H9 (cell line): ENCODE measurements around the gene PDRG1. TPM values are rescaled to one million over a fixed set of nuclear protein-coding genes. Genes with fewer than 3 reads are reported as not detected.

Source experiments
- DNase-seq: peaks from one replicate; pipeline ENCODE4 v3.0.0-alpha.2; 2017
- H2AFZ ChIP-seq: one replicate; pipeline ENCODE4 v1.6.1; 2013; ENCODE audit warnings: mild to moderate bottlenecking, low read length, control low read depth, moderate library complexity
- H2AK5ac ChIP-seq: 2 replicates; pipeline ENCODE4 v1.6.1; 2013; ENCODE audit warnings: low read length, control low read depth, mixed read lengths; ENCODE audit not compliant: insufficient read length
- H2BK120ac ChIP-seq: one replicate; pipeline ENCODE4 v1.6.1; 2013; ENCODE audit warnings: low read depth, mild to moderate bottlenecking, low read length, control low read depth, inconsistent platforms; ENCODE audit not compliant: poor library complexity, severe bottlenecking
- H2BK12ac ChIP-seq: 2 replicates; pipeline ENCODE4 v1.6.1; 2013; ENCODE audit warnings: low read length, control low read depth, mixed read lengths, low read depth; ENCODE audit not compliant: insufficient read length
- H2BK15ac ChIP-seq: 2 replicates; pipeline ENCODE4 v1.6.1; 2013; ENCODE audit warnings: low read depth, low read length, control low read depth
- H2BK20ac ChIP-seq: one replicate; pipeline ENCODE4 v1.6.1; 2013; ENCODE audit warnings: low read depth, mild to moderate bottlenecking, low read length, control low read depth, inconsistent platforms; ENCODE audit not compliant: poor library complexity, severe bottlenecking
- H2BK5ac ChIP-seq: 2 replicates; pipeline ENCODE4 v1.6.1; 2013; ENCODE audit warnings: low read length, control low read depth, mixed read lengths; ENCODE audit not compliant: insufficient read length
- H3K14ac ChIP-seq: 2 replicates; pipeline ENCODE4 v1.6.1; 2013; ENCODE audit warnings: low read length, control low read depth; ENCODE audit not compliant: insufficient read depth
- H3K18ac ChIP-seq: 2 replicates; pipeline ENCODE4 v1.6.1; 2013; ENCODE audit warnings: low read depth, mild to moderate bottlenecking, mixed read lengths, low read length, control low read depth; ENCODE audit not compliant: insufficient read length
- H3K23ac ChIP-seq: 2 replicates; pipeline ENCODE4 v1.6.1; 2013; ENCODE audit warnings: low read length, control low read depth, mixed read lengths, low read depth; ENCODE audit not compliant: insufficient read length
- H3K23me2 ChIP-seq: 2 replicates; pipeline ENCODE4 v1.6.1; 2013; ENCODE audit warnings: low read depth, mild to moderate bottlenecking, mixed read lengths, low read length, control low read depth; ENCODE audit not compliant: insufficient read length, poor library complexity, severe bottlenecking
- H3K27ac ChIP-seq: 2 replicates; pipeline ENCODE4 v1.5.1; 2013; ENCODE audit warnings: low read length, control low read depth, mixed read lengths, low read depth; ENCODE audit not compliant: insufficient read length
- H3K27me3 ChIP-seq: 2 replicates; pipeline ENCODE4 v1.6.1; 2013; ENCODE audit warnings: low read length, control low read depth, inconsistent platforms; ENCODE audit not compliant: insufficient read depth
- H3K4ac ChIP-seq: 2 replicates; pipeline ENCODE4 v1.6.1; 2013; ENCODE audit warnings: low read depth, mild to moderate bottlenecking, control low read depth, inconsistent platforms, low read length, moderate library complexity
- H3K4me1 ChIP-seq: 2 replicates; pipeline ENCODE4 v1.6.1; 2013; ENCODE audit warnings: low read length, control low read depth, inconsistent platforms; ENCODE audit not compliant: insufficient read depth
- H3K4me2 ChIP-seq: 2 replicates; pipeline ENCODE4 v1.6.1; 2013; ENCODE audit warnings: low read length, control low read depth, mixed read lengths; ENCODE audit not compliant: insufficient read length, insufficient read depth
- H3K56ac ChIP-seq: 2 replicates; pipeline ENCODE4 v1.6.1; 2013; ENCODE audit warnings: low read depth, mild to moderate bottlenecking, mixed read lengths, low read length, control low read depth; ENCODE audit not compliant: insufficient read length
- H3K79me1 ChIP-seq: 2 replicates; pipeline ENCODE4 v1.6.1; 2013; ENCODE audit warnings: low read depth, mild to moderate bottlenecking, moderate library complexity, low read length, control low read depth, inconsistent platforms; ENCODE audit not compliant: insufficient read depth, poor library complexity, severe bottlenecking
- H3K79me2 ChIP-seq: 2 replicates; pipeline ENCODE4 v1.6.1; 2013; ENCODE audit warnings: low read length, control low read depth, inconsistent platforms; ENCODE audit not compliant: insufficient read depth
- H3K9ac ChIP-seq: 2 replicates; pipeline ENCODE4 v1.6.1; 2013; ENCODE audit warnings: low read length, control low read depth, mixed read lengths; ENCODE audit not compliant: insufficient read length; ENCODE audit errors: extremely low read depth
- H3K9me3 ChIP-seq: one replicate; pipeline ENCODE4 v1.6.1; 2013; ENCODE audit warnings: low read depth, low read length, inconsistent platforms; ENCODE audit not compliant: control insufficient read depth
- H3T11ph ChIP-seq: one replicate; pipeline ENCODE4 v1.6.1; 2013; ENCODE audit warnings: mild to moderate bottlenecking, low read length, control low read depth, inconsistent platforms
- H4K20me1 ChIP-seq: one replicate; pipeline ENCODE4 v1.6.1; 2013; ENCODE audit not compliant: control insufficient read depth, insufficient read length, insufficient read depth
- H4K5ac ChIP-seq: 2 replicates; pipeline ENCODE4 v1.6.1; 2013; ENCODE audit warnings: low read depth, mild to moderate bottlenecking, mixed read lengths, low read length, control low read depth; ENCODE audit not compliant: insufficient read length
- H4K8ac ChIP-seq: replicated peaks from 2 replicates; pipeline ENCODE4 v1.6.1; 2013; ENCODE audit warnings: low read length, control low read depth, mixed read lengths, low read depth; ENCODE audit not compliant: insufficient read length
- H4K91ac ChIP-seq: 2 replicates; pipeline ENCODE4 v1.6.1; 2013; ENCODE audit warnings: low read depth, mild to moderate bottlenecking, moderate library complexity, mixed read lengths, low read length, control low read depth; ENCODE audit not compliant: insufficient read length
- H3K27ac Mint-ChIP-seq, 3 experiments: 2 replicates in 2 of 3; 3 replicates in 1 of 3; pipeline ENCODE4 v1.8.0; 2020 to 2021; ENCODE audit warnings: mixed read lengths in 3 of 3, mild to moderate bottlenecking in 1 of 3, moderate library complexity in 1 of 3
- H3K27me3 Mint-ChIP-seq: 2 replicates; pipeline ENCODE4 v1.8.0; 2021; ENCODE audit warnings: low read depth, mild to moderate bottlenecking, moderate library complexity, mixed read lengths
- H3K36me3 Mint-ChIP-seq, 3 experiments: 2 replicates in 2 of 3; 3 replicates in 1 of 3; pipeline ENCODE4 v1.8.0; 2020 to 2021; ENCODE audit warnings: low read depth in 3 of 3, mixed read lengths in 3 of 3; ENCODE audit not compliant: insufficient read depth in 1 of 3
- H3K4me1 Mint-ChIP-seq, 2 experiments: 2 replicates each; pipeline ENCODE4 v1.8.0; 2020; ENCODE audit warnings: mixed read lengths in 2 of 2
- H3K4me3 Mint-ChIP-seq, 2 experiments: 2 replicates in 1 of 2; 3 replicates in 1 of 2; pipeline ENCODE4 v1.8.0; 2020 to 2021; ENCODE audit warnings: mild to moderate bottlenecking in 2 of 2, mixed read lengths in 2 of 2, moderate library complexity in 1 of 2
- H3K9me3 Mint-ChIP-seq, 2 experiments: 2 replicates in 1 of 2; 3 replicates in 1 of 2; pipeline ENCODE4 v1.8.0; 2020; ENCODE audit warnings: mild to moderate bottlenecking in 2 of 2, mixed read lengths in 2 of 2, moderate library complexity in 1 of 2
- WGBS: extraction: QIAGEN DNeasy Blood & Tissue Kit; methylation state at CpG from one replicate; pipeline ENCODE4 v1.1.7; 2013; ENCODE audit warnings: missing lambda C conversion rate, low lambda C conversion rate, mixed read lengths; ENCODE audit not compliant: insufficient read length; ENCODE audit errors: extremely low coverage; 5-methylcytosine and 5-hydroxymethylcytosine counted together
- total RNA-seq: library from RNA; stranded (reverse); gene quantifications from 2 replicates; pipeline ENCODE4 v1.2.1, GENCODE V29; 2021
- TF ChIP-seq, protein P1 (sequence below): fragments of 200-600 bp; sonication (generic); conservative IDR thresholded peaks from 3 replicates; pipeline ENCODE4 v1.8.0; 2021; ENCODE audit warnings: antibody characterized with exemption, mild to moderate bottlenecking

PDRG1 gene
- total RNA-seq, 1 experiment from 2014 or later, result 32.2 TPM

DNA sequence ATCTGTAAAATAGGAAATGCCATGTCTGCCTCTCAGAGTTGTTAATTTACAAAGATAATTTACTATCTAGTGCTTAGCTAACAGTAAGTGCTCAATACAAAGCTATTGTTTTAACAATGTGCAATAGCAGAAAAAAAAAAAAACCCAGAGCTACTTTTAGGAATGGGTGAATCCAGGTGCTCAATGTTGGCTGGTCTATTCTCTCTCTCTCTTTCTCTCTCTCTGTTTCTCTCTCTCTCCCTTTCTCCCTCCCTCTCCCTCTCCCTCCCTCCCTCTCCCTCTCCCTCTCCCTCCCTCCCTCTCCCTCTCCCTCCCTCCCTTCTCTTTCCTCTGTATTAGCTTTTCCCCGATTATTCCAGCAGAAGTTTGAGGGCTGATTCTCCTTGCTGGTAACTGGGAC lies 14.0 kb downstream of the PDRG1 start:
- no peak overlapping the region for H2BK15ac ChIP-seq
- no peak overlapping the region for H2BK12ac ChIP-seq
- TF ChIP-seq, protein P1, sequence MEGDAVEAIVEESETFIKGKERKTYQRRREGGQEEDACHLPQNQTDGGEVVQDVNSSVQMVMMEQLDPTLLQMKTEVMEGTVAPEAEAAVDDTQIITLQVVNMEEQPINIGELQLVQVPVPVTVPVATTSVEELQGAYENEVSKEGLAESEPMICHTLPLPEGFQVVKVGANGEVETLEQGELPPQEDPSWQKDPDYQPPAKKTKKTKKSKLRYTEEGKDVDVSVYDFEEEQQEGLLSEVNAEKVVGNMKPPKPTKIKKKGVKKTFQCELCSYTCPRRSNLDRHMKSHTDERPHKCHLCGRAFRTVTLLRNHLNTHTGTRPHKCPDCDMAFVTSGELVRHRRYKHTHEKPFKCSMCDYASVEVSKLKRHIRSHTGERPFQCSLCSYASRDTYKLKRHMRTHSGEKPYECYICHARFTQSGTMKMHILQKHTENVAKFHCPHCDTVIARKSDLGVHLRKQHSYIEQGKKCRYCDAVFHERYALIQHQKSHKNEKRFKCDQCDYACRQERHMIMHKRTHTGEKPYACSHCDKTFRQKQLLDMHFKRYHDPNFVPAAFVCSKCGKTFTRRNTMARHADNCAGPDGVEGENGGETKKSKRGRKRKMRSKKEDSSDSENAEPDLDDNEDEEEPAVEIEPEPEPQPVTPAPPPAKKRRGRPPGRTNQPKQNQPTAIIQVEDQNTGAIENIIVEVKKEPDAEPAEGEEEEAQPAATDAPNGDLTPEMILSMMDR, result no peak
- no peak overlapping the region for H3K4ac ChIP-seq
- H3K9me3 ChIP-seq, result no peaks in the 10 kb centered on the region
- no peaks in the 10 kb centered on the region for H3K36me3 Mint-ChIP-seq
- H2AK5ac ChIP-seq, result no peak overlapping the region
- no peaks in the 10 kb centered on the region for H3K4me1 ChIP-seq
- H3K23ac ChIP-seq, result no peak overlapping the region
- H3K9me3 Mint-ChIP-seq, result no peaks in the 10 kb centered on the region
- H3T11ph ChIP-seq, result no peak overlapping the region
- H2BK20ac ChIP-seq, result no peak overlapping the region
- no peak overlapping the region for H2AFZ ChIP-seq
- H4K5ac ChIP-seq, result no peak overlapping the region
- H3K14ac ChIP-seq, result no peak overlapping the region
- peaks cover 19 to 21% of the 10 kb centered on the region in 2 experiments for H3K4me1 Mint-ChIP-seq
- DNase-seq, result no peak
- H3K79me2 ChIP-seq, result no peaks in the 10 kb centered on the region
- no peak overlapping the region for H3K27ac ChIP-seq
- H3K23me2 ChIP-seq, result no peaks in the 10 kb centered on the region
- H3K18ac ChIP-seq, result no peak overlapping the region
- WGBS, result no CpG with 5 or more reads among the region's 1 CpG
- no peak overlapping the region for H3K4me3 Mint-ChIP-seq
- H3K56ac ChIP-seq, result no peak overlapping the region
- H4K91ac ChIP-seq, result no peak overlapping the region
- no peak overlapping the region for H2BK5ac ChIP-seq
- no peak overlapping the region for H4K8ac ChIP-seq
- no peak overlapping the region for H3K4me2 ChIP-seq
- H3K9ac ChIP-seq, result no peak overlapping the region
- H3K79me1 ChIP-seq, result no peaks in the 10 kb centered on the region
- H2BK120ac ChIP-seq, result no peak overlapping the region
- H3K27me3 ChIP-seq, result 0 out of 2 replicates have a peak, but pooled peaks cover 2% of the 10 kb centered on the region
- H3K27ac Mint-ChIP-seq, result no peak overlapping the region
- peaks cover 3% of the 10 kb centered on the region for H4K20me1 ChIP-seq
- peaks cover 5% of the 10 kb centered on the region; the same call in 1 of the 2 replicates for H3K27me3 Mint-ChIP-seq
